ENCODE results near the gene ZNF362. TPM values are rescaled to one million over a fixed set of nuclear protein-coding genes. Genes with fewer than 3 reads are reported as not detected.

The ZNF362 gene
- total and polyA plus RNA-seq, 8 donors = 1.3 to 49.8 (median 8.8) TPM

- Histone ChIP-seq H3K4me1 (peaks cover 11 to 74% (median 37%) of the 10 kb centered on the region in 4 donors), H3K9me3 (no peaks in the 10 kb centered on the region), H3K4me3 (no peak overlapping the region), H3K36me3 (peaks cover 0 to 19% (median 6%) of the 10 kb centered on the region in 4 donors), H3K27me3 (no peaks in the 10 kb centered on the region), H3K27ac (peak overlapping the region in 3 of 5 donors; percentile 18 to 40 (median 26))
- 66 to 83% (median 74%) methylated on average over 5 of the region's 5 CpGs for WGBS, 5 donors
- intact Hi-C loops (cut with DNase I; ENCODE audit: low total_unique reads) = no loop called here
- TF ChIP-seq CTCF (IDR thresholded peaks at IDR 0.05) (no peak), POLR2A (IDR thresholded peaks at IDR 0.05) (no peak), POLR2AphosphoS5 (IDR thresholded peaks at IDR 0.05) (no peak), EP300 (IDR thresholded peaks at IDR 0.05) (no peak)
- DNase-seq = peak in 1 of 2 donors; percentile 48
These were observed 12.8 kb downstream of the ZNF362 start for GRCh38 chr1:33268927-33269610.

GRCh38 chr1:33269621-33270020 is 13.3 kb downstream of the ZNF362 start:
- H3K27me3 ChIP-seq = no peaks in the 10 kb centered on the region
- peaks cover 9 to 72% (median 36%) of the 10 kb centered on the region in 4 donors for H3K4me1 ChIP-seq
- peak overlapping the region in 3 of 5 donors; percentile 18 to 40 (median 26) for H3K27ac ChIP-seq
- intact Hi-C loops (cut with DNase I; ENCODE audit: low total_unique reads) = no loop called here
- DNase-seq = no peak
- no peak overlapping the region for H3K4me3 ChIP-seq
- H3K36me3 ChIP-seq = peaks cover 0 to 19% (median 6%) of the 10 kb centered on the region in 4 donors
- no peaks in the 10 kb centered on the region for H3K9me3 ChIP-seq
- TF ChIP-seq CTCF (IDR thresholded peaks at IDR 0.05) (no peak), EP300 (IDR thresholded peaks at IDR 0.05) (no peak), POLR2AphosphoS5 (IDR thresholded peaks at IDR 0.05) (no peak), POLR2A (IDR thresholded peaks at IDR 0.05) (no peak)
- 41 to 85% (median 75%) methylated on average over 2 to 5 of the region's 5 CpGs for WGBS, 5 donors

- H3K36me3 ChIP-seq = peaks cover 0 to 19% (median 6%) of the 10 kb centered on the region in 4 donors
- no peak overlapping the region for H3K4me3 ChIP-seq
- H3K27ac ChIP-seq = no peak overlapping the region
- H3K27me3 ChIP-seq = no peaks in the 10 kb centered on the region
- TF ChIP-seq POLR2AphosphoS5 (IDR thresholded peaks at IDR 0.05) = no peak
- TF ChIP-seq EP300 (IDR thresholded peaks at IDR 0.05) = no peak
- no peak for TF ChIP-seq POLR2A (IDR thresholded peaks at IDR 0.05)
- no peak for TF ChIP-seq CTCF (IDR thresholded peaks at IDR 0.05)
- peaks cover 9 to 74% (median 33%) of the 10 kb centered on the region in 4 donors for H3K4me1 ChIP-seq
- intact Hi-C loops (cut with DNase I; ENCODE audit: low total_unique reads) = no loop called here
- no peak for DNase-seq
- no peaks in the 10 kb centered on the region for H3K9me3 ChIP-seq
- WGBS, 5 donors = 87 to 99% (median 95%) methylated on average over 5 of the region's 5 CpGs
These were observed 14.1 kb downstream of the ZNF362 start for GRCh38 chr1:33270379-33270778.

GRCh38 chr1:33270808-33271465 is 14.6 kb downstream of the ZNF362 start:
- H3K4me3 ChIP-seq = no peak overlapping the region
- H3K27me3 ChIP-seq = no peaks in the 10 kb centered on the region
- no peak for DNase-seq
- intact Hi-C loops (cut with DNase I; ENCODE audit: low total_unique reads) = no loop called here
- H3K27ac ChIP-seq = no peak overlapping the region
- WGBS, 5 donors = 87 to 93% (median 89%) methylated on average over 7 of the region's 7 CpGs
- H3K36me3 ChIP-seq = peaks cover 0 to 23% (median 9%) of the 10 kb centered on the region in 4 donors
- no peak for TF ChIP-seq POLR2A (IDR thresholded peaks at IDR 0.05)
- no peak for TF ChIP-seq CTCF (IDR thresholded peaks at IDR 0.05)
- no peak for TF ChIP-seq POLR2AphosphoS5 (IDR thresholded peaks at IDR 0.05)
- TF ChIP-seq EP300 (IDR thresholded peaks at IDR 0.05) = no peak
- no peaks in the 10 kb centered on the region for H3K9me3 ChIP-seq
- H3K4me1 ChIP-seq = peaks cover 9 to 70% (median 33%) of the 10 kb centered on the region in 4 donors

Data from stomach (tissue), 9 donors.